HG03457 (cell line): ENCODE results near the gene FCN1.

Source experiments
- ATAC-seq: cut with Tn5 transposase; IDR thresholded peaks from one replicate; pipeline ENCODE4 v1.9.1; 2021; ENCODE audit warnings: moderate number of reproducible peaks; ENCODE audit not compliant: unreplicated experiment

The FCN1 gene

DNA sequence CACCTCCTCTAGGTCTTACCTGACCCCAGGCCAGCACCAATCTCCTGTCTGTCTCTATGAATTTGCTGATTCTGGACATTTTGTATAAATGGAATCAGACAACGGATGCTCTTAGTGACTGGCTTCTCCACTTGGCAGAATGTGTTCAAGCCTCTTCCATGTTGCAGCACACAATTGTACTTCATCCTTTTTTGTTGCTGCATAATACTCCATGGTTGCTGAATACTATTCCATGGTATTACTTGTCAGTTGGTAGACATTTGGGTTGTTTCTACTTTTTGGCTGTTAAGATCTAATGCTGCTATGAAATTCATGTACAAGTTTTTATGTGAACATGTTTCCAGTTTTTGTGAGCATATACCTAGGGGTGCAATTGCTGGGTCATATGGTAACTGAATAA, 34.3 kb upstream of the FCN1 start:
- no peak for ATAC-seq

DNA sequence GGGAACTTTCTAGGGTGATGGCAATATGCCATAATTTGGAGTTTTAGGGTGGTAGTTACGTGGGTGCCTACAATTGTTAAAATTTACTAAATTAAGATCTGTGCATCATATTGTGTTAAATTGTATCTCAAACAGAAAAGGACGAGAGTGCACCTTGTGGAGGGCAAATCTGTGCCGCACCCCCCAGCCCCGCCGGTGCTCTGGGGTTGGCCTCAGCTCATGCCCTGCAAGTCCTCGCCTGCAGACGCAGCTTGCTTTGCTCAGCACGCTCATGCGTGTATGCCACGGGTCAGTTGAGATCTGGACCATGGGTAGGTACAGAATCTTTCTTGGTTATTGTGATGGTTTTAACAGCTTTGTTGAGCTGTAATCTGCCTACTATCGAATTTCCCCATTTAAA, 33.7 kb upstream of the FCN1 start:
- no peak for ATAC-seq

DNA sequence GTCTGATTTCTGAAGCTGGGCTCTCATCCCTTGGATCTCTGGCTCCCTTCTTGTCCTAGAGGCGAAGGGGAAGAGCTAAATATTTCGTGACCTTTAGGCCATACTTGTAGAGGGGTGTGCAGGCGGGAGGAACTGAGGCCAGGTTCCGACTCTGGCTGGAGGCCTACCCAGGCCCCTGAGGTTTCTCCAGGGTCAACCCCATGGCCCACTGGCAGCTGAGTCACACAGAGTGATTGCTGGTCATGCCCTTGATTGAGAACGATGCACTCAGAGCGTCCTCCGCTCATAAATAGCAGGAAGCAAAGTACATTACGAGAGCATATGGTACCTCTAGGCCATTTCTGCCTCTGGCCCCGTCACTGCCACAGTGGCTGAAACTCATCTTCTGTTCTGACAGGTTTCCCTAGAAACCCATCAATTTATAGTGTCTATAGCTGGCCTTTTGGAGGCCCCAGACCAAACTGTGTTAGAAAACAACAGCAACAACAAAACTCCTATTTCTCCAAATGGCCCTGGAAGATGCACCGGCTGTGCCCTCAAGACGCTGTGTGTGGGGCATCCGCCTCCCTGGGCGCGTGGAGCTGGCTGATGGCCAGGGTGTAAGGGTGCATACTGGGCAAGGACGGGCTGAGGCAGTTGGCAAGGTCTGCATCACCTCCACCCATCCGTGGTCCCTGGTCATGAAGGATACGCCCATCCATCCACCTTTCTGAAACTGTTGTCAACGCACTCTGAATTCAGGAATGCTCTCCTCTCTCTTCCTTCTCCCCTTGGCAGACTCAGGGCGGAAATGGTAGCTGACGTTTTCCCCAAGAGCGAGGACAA, 32.9 kb upstream of the FCN1 start:
- no peak for ATAC-seq

- ATAC-seq = no peak
Observed at GRCh38 chr9:134949681-134950385, 32.1 kb upstream of the FCN1 start.

- ATAC-seq = no peak
Observed at GRCh38 chr9:134948149-134948548, 30.4 kb upstream of the FCN1 start.

GRCh38 chr9:134947265-134947955, 29.7 kb upstream of the FCN1 start:
- no peak for ATAC-seq

DNA sequence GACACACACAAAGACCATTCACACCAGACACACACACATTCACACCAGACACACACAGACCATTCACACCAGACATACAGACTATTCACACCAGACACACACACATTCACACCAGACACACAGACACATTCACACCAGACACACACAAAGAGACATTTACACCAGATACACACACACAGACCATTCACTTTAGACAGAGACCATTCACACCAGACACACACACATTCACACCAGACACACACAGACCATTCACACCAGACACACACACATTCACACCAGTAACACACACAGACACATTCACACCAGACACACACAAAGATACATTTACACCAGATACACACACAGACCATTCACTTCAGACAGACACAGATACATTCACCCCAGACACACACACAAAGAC, 29.0 kb upstream of the FCN1 start:
- no peak for ATAC-seq

DNA sequence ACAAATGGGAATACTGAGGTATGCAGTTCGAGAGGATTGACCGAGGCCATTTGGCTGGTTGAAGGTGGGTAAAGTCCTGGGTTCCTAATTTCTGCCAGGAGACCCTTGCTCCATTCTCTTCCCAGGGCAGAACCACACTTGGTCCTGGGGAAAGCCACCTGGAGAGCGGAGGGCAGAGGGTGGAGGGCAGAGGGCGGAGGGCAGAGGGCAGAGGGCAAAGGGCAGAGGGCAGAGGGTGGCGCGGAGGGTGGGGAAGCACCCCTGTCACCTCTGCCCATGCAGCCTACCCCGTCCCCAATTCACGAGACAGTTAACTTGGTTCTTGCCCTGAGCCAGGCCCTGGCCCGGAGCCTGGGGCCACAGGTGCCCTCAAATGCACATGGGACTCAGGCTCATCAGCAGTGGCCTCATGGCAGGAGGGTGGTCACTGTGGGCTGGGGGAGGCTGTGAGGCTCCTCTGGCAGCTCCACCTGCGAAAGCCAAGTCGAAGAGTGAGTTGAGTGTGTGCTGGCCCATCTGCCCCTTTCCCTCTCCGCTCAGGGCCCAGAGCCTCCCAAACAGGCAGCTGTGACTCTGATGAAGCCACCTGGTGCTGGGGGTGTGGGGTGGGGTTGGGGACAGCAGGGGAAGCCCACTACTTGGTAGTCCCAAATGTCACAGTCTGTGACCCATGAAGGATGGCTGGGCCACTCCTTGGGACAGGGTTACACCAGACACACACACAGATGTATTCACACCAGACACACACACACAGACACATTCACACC, 28.0 kb upstream of the FCN1 start:
- no peak for ATAC-seq

- ATAC-seq = no peak
Observed at GRCh38 chr9:134944916-134945315, 27.2 kb upstream of the FCN1 start.

- no peak for ATAC-seq
Observed at GRCh38 chr9:134944351-134944802, 26.7 kb upstream of the FCN1 start.

DNA sequence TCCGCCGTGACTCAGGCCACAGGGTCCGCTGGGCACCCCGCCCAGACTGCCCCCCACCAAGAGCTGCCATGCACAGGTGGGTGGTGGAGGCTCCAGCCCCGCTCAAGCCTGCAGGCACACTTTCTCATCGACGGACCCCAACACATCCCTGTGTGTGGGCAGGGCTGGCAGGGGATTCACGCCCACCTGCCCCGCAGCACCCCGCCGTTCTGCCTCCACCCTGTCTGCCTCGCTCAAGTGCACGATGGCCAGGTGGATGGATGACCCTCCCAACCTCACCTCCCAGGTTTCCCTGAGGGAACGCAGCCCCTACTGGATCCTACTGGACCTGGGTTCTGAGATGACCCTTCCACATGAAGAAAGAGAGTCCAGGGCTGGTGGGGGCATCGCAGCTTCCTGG, 26.1 kb upstream of the FCN1 start:
- ATAC-seq = no peak

GRCh38 chr9:134943411-134943810, 25.7 kb upstream of the FCN1 start:
- no peak for ATAC-seq

DNA sequence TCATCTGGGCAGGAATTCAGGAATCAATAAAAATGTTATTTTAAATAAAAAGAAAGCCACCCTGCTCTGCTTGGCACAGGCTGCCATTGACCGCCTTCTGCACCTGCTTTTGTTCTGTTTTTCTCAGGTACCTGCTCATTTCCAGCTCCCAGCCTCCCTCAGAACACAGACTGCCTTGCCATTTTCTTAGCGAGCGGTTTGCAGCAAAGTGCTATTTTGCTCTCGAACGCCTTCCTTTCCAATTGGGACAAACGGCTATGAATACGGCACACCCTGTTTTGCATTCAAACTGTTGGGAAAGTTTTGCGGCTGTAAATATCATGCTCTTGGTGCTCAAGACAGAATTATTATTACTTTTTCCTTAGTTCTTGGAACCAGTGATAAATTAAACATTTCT, 25.1 kb upstream of the FCN1 start:
- ATAC-seq = no peak

- ATAC-seq = no peak
Observed at GRCh38 chr9:134942011-134942787, 24.5 kb upstream of the FCN1 start.

GRCh38 chr9:134940236-134941208, 22.8 kb upstream of the FCN1 start:
- no peak for ATAC-seq

GRCh38 chr9:134939836-134940235, 22.1 kb upstream of the FCN1 start:
- no peak for ATAC-seq

DNA sequence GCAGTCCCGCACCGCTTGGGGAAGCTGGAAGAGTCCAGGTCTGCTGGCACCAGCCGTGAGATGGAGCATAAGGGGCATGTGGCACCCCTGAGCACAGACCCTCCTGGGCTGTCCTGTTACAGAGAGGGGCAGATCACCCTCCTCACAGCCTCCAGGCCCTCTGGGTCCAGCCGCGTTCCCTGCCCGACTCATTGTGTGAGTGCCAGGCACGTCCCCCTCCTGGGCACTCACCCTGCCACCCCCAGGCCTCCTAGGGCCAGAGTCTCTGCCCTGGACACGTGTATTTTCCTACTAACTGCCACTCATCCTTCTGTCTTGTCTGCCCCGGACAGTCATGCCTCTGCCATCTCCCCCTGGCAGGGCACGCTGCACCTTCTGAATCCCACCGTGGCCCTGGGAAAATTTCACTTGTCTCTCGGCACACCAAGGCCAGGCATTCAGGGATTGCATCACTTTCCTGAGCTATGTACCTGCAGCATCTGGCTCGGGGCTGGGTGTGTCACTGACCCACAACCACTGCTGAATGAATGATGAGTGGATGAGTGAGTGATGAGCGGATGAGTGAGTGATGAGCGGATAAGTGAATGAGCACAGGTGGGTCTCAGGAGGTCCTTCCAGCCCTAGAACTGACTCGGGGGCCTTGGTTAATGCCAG, 21.5 kb upstream of the FCN1 start:
- ATAC-seq = no peak

DNA sequence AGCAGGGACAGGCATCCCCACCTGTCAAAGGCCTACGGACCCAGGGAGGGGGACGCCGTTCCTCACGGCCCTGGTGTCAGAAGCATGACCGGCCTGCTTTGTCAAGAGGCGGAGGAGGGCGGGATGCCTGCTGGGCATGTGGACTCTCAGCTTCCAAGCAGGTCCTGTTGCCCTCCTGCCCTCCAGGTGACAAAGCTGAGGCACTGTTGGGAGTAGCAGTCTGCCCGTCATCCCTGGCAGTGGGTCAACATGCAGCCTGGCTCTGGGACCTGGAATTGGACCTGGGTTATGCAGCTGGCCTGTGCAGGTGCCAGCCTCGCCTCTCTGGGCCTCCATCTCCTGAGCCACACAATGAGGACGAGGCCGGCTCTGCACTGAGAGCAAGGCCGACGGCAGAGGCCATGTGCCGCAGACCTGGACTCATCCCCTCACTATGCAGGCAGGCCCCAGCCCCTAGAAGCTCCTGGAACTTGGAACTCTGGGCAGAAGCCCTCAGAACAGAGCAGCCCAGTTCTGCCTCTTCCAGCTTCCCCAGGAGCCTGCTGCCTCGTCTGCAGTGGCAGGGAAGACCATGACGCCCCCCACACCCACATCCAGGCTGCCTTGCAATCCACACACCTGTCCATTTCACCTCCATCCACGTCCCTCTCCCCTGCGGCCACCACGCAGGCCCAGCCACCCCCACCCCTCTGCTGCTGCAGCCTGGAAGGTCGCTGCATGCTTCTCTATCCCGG, 20.8 kb upstream of the FCN1 start:
- no peak for ATAC-seq
